CD4-positive, alpha-beta T cell (primary cell): ENCODE data around the gene GNG2. TPM values are rescaled to one million over a fixed set of nuclear protein-coding genes. Genes with fewer than 3 reads are reported as not detected.

ENCODE experiments used
- ATAC-seq: fragments of 200-7000 bp; cut with Tn5 transposase; one replicate; pipeline ENCODE4 v1.10.0; 2022; ENCODE audit warnings: mild to moderate bottlenecking; ENCODE audit not compliant: poor library complexity
- CTCF ChIA-PET: fragments of 350-600 bp; sonication (Branson Sonifier 250); formaldehyde crosslinking; loops from one replicate; lab custom pipeline; 2021; ENCODE audit warnings: antibody characterized with exemption, inconsistent platforms; lab: Charles Lee
- POLR2A ChIA-PET: fragments of 350-600 bp; sonication (Branson Sonifier 250); formaldehyde crosslinking; loops from one replicate; lab custom pipeline; 2021; ENCODE audit warnings: antibody characterized with exemption, inconsistent platforms; lab: Charles Lee
- DNase-seq, 14 experiments: peaks; one replicate each; pipeline ENCODE4 v3.0.0-alpha.2; 2013 to 2020; ENCODE audit warnings: mixed read lengths in 2 of 14
- H3K27ac ChIP-seq, 2 donors: one replicate each; pipeline versions ENCODE4 v1.5.1 to v1.7.0; 2013; ENCODE audit warnings: low read length in 2 of 2, low read depth in 1 of 2, mild to moderate bottlenecking in 1 of 2
- H3K27me3 ChIP-seq, 2 experiments: 1 replicate in 1 of 2; 2 replicates in 1 of 2; pipeline versions ENCODE4 v1.6.1 to v1.7.0; 2013; ENCODE audit warnings: low read length in 2 of 2, control low read depth in 1 of 2, mild to moderate bottlenecking in 1 of 2, moderate library complexity in 1 of 2; ENCODE audit not compliant: insufficient read depth in 2 of 2, control insufficient read depth in 1 of 2
- H3K36me3 ChIP-seq: one replicate; pipeline ENCODE4 v1.6.1; 2013; ENCODE audit warnings: low read length, control low read depth; ENCODE audit not compliant: insufficient read depth
- H3K4me1 ChIP-seq: one replicate; pipeline ENCODE4 v1.6.1; 2013; ENCODE audit warnings: low read length, control low read depth; ENCODE audit not compliant: insufficient read depth
- H3K4me3 ChIP-seq: one replicate; pipeline ENCODE4 v1.5.1; 2013; ENCODE audit warnings: mild to moderate bottlenecking, low read length, moderate library complexity
- H3K9me3 ChIP-seq, 2 experiments: 1 replicate in 1 of 2; 2 replicates in 1 of 2; pipeline versions ENCODE4 v1.6.1 to v1.7.0; 2013; ENCODE audit warnings: low read length in 2 of 2, mild to moderate bottlenecking in 2 of 2, control low read depth in 1 of 2, moderate library complexity in 1 of 2; ENCODE audit not compliant: control insufficient read depth in 1 of 2, insufficient read depth in 1 of 2
- H3K27ac Mint-ChIP-seq: one replicate; pipeline ENCODE4 v1.8.0; 2020; ENCODE audit warnings: mixed read lengths
- H3K27me3 Mint-ChIP-seq: one replicate; pipeline ENCODE4 v1.8.0; 2021; ENCODE audit warnings: mixed read lengths
- H3K36me3 Mint-ChIP-seq: one replicate; pipeline ENCODE4 v1.8.0; 2021; ENCODE audit warnings: low read depth, mixed read lengths
- H3K4me1 Mint-ChIP-seq: one replicate; pipeline ENCODE4 v1.8.0; 2021; ENCODE audit warnings: low read depth, mixed read lengths
- H3K4me3 Mint-ChIP-seq: one replicate; pipeline ENCODE4 v1.8.0; 2020; ENCODE audit warnings: mild to moderate bottlenecking, mixed read lengths
- H3K9me3 Mint-ChIP-seq: one replicate; pipeline ENCODE4 v1.8.0; 2020; ENCODE audit warnings: mixed read lengths
- intact Hi-C, 2 experiments: fragments of 100-400 bp; cut with DNase I in 1 of 2; cut with micrococcal nuclease in 1 of 2; formaldehyde crosslinking; loops; one replicate each; pipeline versions ENCODE4 v1.15.1 to v1.9.0; 2023 to 2025; cut with DNase I, micrococcal nuclease
- total RNA-seq, 174 experiments: library from RNA in 2 of 174; stranded (reverse) in 2 of 174; gene quantifications; one replicate each; pipeline ENCODE4 v1.2.3 and lab custom pipeline; 2021 to 2026
- TF ChIP-seq, protein P1 (sequence below): fragments of 200-600 bp; IDR thresholded peaks from one replicate; pipeline ENCODE4 v1.8.0; 2022; ENCODE audit warnings: antibody characterized with exemption, mild to moderate bottlenecking

GNG2 gene
- total RNA-seq, 2 experiments from 2014 or later, result 138 to 139 TPM

DNA sequence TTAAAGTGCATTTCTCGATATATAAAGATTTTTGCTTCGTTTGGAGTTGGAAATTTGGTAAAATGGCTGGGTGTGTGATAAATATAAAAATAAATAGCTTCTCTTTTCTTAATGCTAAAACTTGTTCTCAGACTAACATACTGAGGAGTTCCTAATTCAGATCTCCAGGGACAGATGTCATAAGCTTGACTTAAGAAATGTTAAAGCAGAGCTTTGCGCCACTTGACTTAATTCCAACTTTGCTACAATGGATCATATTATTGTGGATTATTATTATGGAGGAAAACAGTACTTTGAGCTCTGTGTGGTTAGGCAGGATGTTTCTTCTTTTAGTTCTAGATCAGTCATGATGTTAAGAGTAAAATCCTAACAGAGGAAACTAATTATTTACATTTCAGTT, 33.8 kb downstream of the GNG2 start:
- peak overlapping the region; percentile 12 for H3K27ac Mint-ChIP-seq
- H3K27ac ChIP-seq, result no peak overlapping the region
- H3K4me3 ChIP-seq, result no peak overlapping the region
- intact Hi-C loops, result no loop called here
- H3K27me3 Mint-ChIP-seq, result no peaks in the 10 kb centered on the region
- POLR2A ChIA-PET, result interaction anchor here (0.8 to 1.9 kb wide), 2 partner anchors 11 to 34 kb away, joined by 3 to 8 read pairs; partner anchors contain the start of gene GNG2
- H3K36me3 ChIP-seq, result peaks cover 17% of the 10 kb centered on the region
- TF ChIP-seq, protein P1, sequence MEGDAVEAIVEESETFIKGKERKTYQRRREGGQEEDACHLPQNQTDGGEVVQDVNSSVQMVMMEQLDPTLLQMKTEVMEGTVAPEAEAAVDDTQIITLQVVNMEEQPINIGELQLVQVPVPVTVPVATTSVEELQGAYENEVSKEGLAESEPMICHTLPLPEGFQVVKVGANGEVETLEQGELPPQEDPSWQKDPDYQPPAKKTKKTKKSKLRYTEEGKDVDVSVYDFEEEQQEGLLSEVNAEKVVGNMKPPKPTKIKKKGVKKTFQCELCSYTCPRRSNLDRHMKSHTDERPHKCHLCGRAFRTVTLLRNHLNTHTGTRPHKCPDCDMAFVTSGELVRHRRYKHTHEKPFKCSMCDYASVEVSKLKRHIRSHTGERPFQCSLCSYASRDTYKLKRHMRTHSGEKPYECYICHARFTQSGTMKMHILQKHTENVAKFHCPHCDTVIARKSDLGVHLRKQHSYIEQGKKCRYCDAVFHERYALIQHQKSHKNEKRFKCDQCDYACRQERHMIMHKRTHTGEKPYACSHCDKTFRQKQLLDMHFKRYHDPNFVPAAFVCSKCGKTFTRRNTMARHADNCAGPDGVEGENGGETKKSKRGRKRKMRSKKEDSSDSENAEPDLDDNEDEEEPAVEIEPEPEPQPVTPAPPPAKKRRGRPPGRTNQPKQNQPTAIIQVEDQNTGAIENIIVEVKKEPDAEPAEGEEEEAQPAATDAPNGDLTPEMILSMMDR, result no peak
- H3K27me3 ChIP-seq, result no peaks in the 10 kb centered on the region
- peaks cover 18% of the 10 kb centered on the region for H3K4me1 ChIP-seq
- peaks cover 83% of the 10 kb centered on the region for H3K4me1 Mint-ChIP-seq
- no peaks in the 10 kb centered on the region for H3K9me3 ChIP-seq
- peaks cover 66% of the 10 kb centered on the region for H3K36me3 Mint-ChIP-seq
- H3K9me3 Mint-ChIP-seq, result no peaks in the 10 kb centered on the region
- CTCF ChIA-PET, result interaction anchor here (0.9 to 1.6 kb wide), 4 partner anchors 11 to 78 kb away, joined by 3 to 4 read pairs (median 3); no protein-coding TSS in a partner anchor
- no peak overlapping the region for H3K4me3 Mint-ChIP-seq
- ATAC-seq (no peak), DNase-seq (no peak)

DNA sequence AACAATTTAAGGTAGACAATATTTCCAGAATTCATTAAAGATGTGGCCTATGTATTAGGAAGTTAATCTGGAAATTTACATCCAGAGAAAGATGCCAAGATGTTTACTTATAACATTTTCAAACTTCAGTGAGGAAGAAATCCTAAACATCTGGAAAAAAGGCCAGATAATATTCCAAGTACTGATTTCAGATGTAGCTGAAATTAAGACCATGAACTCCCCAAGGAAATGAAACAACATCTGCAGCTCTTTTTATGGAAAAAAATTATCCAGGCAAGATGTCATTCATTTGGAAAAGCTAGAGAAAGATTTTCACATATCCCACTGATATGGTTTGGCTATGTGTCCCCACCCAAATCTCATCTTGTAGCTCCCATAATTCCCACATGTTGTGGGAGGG, 35.0 kb downstream of the GNG2 start:
- peaks cover 84% of the 10 kb centered on the region for H3K4me1 Mint-ChIP-seq
- H3K4me3 Mint-ChIP-seq, result no peak overlapping the region
- H3K36me3 Mint-ChIP-seq, result peaks cover 70% of the 10 kb centered on the region
- no peak overlapping the region for H3K4me3 ChIP-seq
- no peak overlapping the region for H3K27ac Mint-ChIP-seq
- no peak for ATAC-seq
- no peaks in the 10 kb centered on the region for H3K27me3 Mint-ChIP-seq
- no peaks in the 10 kb centered on the region for H3K27me3 ChIP-seq
- intact Hi-C loops, result no loop called here
- H3K36me3 ChIP-seq, result peaks cover 21% of the 10 kb centered on the region
- POLR2A ChIA-PET, result interaction anchor here (1.9 kb wide), 1 partner anchor 35 kb away, joined by 8 read pairs; the partner anchor contains the start of gene GNG2
- H3K9me3 Mint-ChIP-seq, result no peaks in the 10 kb centered on the region
- no peak overlapping the region for H3K27ac ChIP-seq
- CTCF ChIA-PET, result interaction anchor here (1.4 to 1.6 kb wide), 2 partner anchors 10 to 12 kb away, joined by 3 read pairs; no protein-coding TSS in a partner anchor
- peaks cover 18% of the 10 kb centered on the region for H3K4me1 ChIP-seq
- no peak for DNase-seq
- H3K9me3 ChIP-seq, result no peaks in the 10 kb centered on the region
- TF ChIP-seq, protein P1, result no peak

DNA sequence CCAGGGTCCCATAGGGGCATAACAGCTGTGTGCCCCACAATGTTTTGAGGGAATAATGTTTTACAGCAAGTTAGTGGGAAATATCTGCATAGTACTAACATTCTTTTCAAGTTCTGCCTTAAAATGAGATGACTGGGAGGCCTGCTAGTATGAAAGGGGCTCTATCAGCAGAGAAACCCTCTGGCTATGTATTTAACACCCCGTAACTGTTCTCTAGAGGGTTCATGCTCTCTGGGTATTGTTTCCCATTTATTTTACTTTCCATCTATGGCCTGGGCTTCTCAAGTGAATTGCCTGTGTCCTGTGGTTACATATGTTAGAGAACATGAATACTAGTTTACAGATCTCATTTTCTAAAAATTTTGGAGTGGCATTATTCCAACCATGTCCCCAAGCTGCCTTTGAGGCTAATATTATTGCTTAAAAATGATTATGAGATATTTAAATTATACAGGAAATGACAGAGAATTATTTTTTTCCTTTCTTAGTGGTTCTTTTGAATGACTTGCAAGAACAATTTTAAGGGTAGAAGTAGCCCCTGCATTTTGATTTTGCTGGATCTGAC, 37.5 kb downstream of the GNG2 start:
- ChIA-PET POLR2A (interaction anchor here (0.7 to 1.0 kb wide), 4 partner anchors 8 to 1187 kb away, joined by 3 to 4 read pairs (median 3); partner anchors contain the start of gene GNG2), CTCF (interaction anchor here (0.7 to 1.0 kb wide), 2 partner anchors 13 to 15 kb away, joined by 3 read pairs; no protein-coding TSS in a partner anchor)
- Mint-ChIP-seq H3K27me3 (no peaks in the 10 kb centered on the region), H3K9me3 (no peaks in the 10 kb centered on the region), H3K27ac (peak overlapping the region; percentile 65), H3K4me1 (peaks cover 86% of the 10 kb centered on the region), H3K36me3 (peaks cover 76% of the 10 kb centered on the region), H3K4me3 (no peak overlapping the region)
- DNase-seq (no peak), ATAC-seq (no peak)
- intact Hi-C loops, result no loop called here
- Histone ChIP-seq H3K4me3 (no peak overlapping the region), H3K9me3 (no peaks in the 10 kb centered on the region), H3K27ac (no peak overlapping the region), H3K4me1 (peaks cover 25% of the 10 kb centered on the region), H3K27me3 (no peaks in the 10 kb centered on the region), H3K36me3 (peaks cover 21% of the 10 kb centered on the region)
- TF ChIP-seq, protein P1, result no peak
